ENCODE results near the gene LONP2. TPM values are rescaled to one million over a fixed set of nuclear protein-coding genes. Genes with fewer than 3 reads are reported as not detected.

The LONP2 gene
- total and polyA plus RNA-seq, 2 of the 13 experiments (the other 11 are each of a cell fraction or from before 2014, with no cell fraction given): 39.2 to 63.3 TPM

DNA sequence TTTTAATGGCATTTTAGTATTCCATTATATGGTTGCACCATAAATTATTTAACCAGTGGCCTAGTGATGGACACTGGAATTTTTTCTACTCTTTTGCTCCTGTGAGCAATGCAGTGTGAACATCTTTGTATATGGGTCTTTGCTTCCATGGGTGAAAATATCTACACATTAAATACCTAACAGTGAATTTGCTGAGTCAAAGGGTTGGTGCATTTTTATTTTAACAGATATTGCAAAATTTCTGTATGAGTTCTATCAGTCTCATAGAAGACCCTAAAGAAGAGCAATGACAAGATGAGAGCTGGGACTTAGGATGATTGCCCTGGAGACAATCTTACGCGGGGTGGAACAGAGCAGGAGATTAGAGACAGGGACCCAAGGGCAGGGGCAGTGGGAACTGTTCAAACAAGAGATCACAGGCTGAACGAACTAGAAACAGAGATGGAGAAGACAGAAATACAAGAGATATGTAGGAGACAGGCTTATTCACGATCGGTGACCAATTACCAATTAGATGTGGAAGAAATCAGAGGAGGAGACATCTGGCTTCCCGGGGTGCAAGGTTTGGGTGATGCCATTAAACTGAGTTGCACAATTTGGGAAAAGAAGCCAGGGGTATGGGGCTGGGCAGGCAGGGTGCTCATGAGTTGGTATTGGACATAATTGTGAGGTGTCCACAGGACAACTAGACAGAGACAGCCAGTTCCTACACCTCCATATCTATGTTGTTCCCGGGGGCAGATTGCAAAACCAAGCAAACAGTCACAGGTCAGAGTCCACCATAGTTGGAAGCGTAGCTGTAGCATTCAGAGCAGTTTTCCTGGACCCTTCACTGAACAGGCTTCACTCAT lies 39.9 kb upstream of the LONP2 start (continued):
- TF ChIP-seq, protein P1, sequence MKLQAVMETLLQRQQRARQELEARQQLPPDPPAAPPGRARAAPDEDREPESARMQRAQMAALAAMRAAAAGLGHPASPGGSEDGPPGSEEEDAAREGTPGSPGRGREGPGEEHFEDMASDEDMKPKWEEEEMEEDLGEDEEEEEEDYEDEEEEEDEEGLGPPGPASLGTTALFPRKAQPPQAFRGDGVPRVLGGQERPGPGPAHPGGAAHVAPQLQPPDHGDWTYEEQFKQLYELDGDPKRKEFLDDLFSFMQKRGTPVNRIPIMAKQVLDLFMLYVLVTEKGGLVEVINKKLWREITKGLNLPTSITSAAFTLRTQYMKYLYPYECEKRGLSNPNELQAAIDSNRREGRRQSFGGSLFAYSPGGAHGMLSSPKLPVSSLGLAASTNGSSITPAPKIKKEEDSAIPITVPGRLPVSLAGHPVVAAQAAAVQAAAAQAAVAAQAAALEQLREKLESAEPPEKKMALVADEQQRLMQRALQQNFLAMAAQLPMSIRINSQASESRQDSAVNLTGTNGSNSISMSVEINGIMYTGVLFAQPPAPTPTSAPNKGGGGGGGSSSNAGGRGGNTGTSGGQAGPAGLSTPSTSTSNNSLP (IDR thresholded peaks at IDR 0.05; ENCODE audit: low read depth, low read length): 0 out of 2 replicates have a peak, but pooled peaks have one; percentile 80
- TF ChIP-seq PITX1 (CRISPR knock-in tag; IDR thresholded peaks at IDR 0.05) (peak; percentile 92), IRX3 (CRISPR knock-in tag; IDR thresholded peaks at IDR 0.05; ENCODE audit: borderline replicate concordance, low read depth) (no peak), FOXJ3 (CRISPR knock-in tag; IDR thresholded peaks at IDR 0.05; ENCODE audit: borderline replicate concordance) (peak; percentile 96), ZNF749 (CRISPR knock-in tag; IDR thresholded peaks at IDR 0.05; ENCODE audit: borderline replicate concordance) (peak; percentile 88; the same call in 1 of the 2 replicates), PPARG (CRISPR knock-in tag; conservative IDR thresholded peaks at IDR 0.05) (peak; percentile 85), SMAD3 (CRISPR knock-in tag; IDR thresholded peaks at IDR 0.05) (peak; percentile 98), SIX1 (CRISPR knock-in tag; IDR thresholded peaks at IDR 0.05; ENCODE audit: borderline replicate concordance) (peak; percentile 90), BCL6 (CRISPR knock-in tag; IDR thresholded peaks at IDR 0.05) (peak; percentile 91), ONECUT2 (CRISPR knock-in tag; IDR thresholded peaks at IDR 0.05) (0 out of 2 replicates have a peak, but pooled peaks have one; percentile 56), ZNF253 (CRISPR knock-in tag; IDR thresholded peaks at IDR 0.05; ENCODE audit: borderline replicate concordance) (0 out of 2 replicates have a peak, but pooled peaks have one; percentile 32), ZNF839 (CRISPR knock-in tag; IDR thresholded peaks at IDR 0.05; ENCODE audit: borderline replicate concordance) (no peak)
- TF ChIP-seq, protein P2, sequence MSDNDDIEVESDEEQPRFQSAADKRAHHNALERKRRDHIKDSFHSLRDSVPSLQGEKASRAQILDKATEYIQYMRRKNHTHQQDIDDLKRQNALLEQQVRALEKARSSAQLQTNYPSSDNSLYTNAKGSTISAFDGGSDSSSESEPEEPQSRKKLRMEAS (IDR thresholded peaks at IDR 0.05): peak; percentile 43
- TF ChIP-seq, protein P3, sequence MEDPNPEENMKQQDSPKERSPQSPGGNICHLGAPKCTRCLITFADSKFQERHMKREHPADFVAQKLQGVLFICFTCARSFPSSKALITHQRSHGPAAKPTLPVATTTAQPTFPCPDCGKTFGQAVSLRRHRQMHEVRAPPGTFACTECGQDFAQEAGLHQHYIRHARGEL (CRISPR knock-in tag; IDR thresholded peaks at IDR 0.05): no peak
- TF ChIP-seq, protein P4, sequence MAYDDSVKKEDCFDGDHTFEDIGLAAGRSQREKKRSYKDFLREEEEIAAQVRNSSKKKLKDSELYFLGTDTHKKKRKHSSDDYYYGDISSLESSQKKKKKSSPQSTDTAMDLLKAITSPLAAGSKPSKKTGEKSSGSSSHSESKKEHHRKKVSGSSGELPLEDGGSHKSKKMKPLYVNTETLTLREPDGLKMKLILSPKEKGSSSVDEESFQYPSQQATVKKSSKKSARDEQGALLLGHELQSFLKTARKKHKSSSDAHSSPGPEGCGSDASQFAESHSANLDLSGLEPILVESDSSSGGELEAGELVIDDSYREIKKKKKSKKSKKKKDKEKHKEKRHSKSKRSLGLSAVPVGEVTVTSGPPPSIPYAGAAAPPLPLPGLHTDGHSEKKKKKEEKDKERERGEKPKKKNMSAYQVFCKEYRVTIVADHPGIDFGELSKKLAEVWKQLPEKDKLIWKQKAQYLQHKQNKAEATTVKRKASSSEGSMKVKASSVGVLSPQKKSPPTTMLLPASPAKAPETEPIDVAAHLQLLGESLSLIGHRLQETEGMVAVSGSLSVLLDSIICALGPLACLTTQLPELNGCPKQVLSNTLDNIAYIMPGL (CRISPR knock-in tag; IDR thresholded peaks at IDR 0.05; ENCODE audit: borderline replicate concordance in 1 of 2, low read depth in 1 of 2): peak; percentile 18 to 87; a peak in 3 of 4 replicates
- TF ChIP-seq, protein P5, sequence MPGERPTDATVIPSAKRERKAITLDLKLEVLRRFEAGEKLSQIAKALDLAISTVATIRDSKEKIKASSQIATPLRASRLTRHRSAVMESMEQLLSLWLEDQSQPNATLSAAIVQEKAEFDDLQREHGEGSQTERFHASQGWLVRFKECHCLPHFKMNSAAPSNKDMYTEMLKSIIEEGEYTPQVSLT (CRISPR knock-in tag; IDR thresholded peaks at IDR 0.05; ENCODE audit: borderline replicate concordance, low read depth): no peak
- TF ChIP-seq, protein P6, sequence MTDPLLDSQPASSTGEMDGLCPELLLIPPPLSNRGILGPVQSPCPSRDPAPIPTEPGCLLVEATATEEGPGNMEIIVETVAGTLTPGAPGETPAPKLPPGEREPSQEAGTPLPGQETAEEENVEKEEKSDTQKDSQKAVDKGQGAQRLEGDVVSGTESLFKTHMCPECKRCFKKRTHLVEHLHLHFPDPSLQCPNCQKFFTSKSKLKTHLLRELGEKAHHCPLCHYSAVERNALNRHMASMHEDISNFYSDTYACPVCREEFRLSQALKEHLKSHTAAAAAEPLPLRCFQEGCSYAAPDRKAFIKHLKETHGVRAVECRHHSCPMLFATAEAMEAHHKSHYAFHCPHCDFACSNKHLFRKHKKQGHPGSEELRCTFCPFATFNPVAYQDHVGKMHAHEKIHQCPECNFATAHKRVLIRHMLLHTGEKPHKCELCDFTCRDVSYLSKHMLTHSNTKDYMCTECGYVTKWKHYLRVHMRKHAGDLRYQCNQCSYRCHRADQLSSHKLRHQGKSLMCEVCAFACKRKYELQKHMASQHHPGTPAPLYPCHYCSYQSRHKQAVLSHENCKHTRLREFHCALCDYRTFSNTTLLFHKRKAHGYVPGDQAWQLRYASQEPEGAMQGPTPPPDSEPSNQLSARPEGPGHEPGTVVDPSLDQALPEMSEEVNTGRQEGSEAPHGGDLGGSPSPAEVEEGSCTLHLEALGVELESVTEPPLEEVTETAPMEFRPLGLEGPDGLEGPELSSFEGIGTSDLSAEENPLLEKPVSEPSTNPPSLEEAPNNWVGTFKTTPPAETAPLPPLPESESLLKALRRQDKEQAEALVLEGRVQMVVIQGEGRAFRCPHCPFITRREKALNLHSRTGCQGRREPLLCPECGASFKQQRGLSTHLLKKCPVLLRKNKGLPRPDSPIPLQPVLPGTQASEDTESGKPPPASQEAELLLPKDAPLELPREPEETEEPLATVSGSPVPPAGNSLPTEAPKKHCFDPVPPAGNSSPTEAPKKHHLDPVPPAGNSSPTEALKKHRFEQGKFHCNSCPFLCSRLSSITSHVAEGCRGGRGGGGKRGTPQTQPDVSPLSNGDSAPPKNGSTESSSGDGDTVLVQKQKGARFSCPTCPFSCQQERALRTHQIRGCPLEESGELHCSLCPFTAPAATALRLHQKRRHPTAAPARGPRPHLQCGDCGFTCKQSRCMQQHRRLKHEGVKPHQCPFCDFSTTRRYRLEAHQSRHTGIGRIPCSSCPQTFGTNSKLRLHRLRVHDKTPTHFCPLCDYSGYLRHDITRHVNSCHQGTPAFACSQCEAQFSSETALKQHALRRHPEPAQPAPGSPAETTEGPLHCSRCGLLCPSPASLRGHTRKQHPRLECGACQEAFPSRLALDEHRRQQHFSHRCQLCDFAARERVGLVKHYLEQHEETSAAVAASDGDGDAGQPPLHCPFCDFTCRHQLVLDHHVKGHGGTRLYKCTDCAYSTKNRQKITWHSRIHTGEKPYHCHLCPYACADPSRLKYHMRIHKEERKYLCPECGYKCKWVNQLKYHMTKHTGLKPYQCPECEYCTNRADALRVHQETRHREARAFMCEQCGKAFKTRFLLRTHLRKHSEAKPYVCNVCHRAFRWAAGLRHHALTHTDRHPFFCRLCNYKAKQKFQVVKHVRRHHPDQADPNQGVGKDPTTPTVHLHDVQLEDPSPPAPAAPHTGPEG (CRISPR knock-in tag; IDR thresholded peaks at IDR 0.05): no peak; the same call in 1 of the 2 replicates
